GM19455 (cell line): ENCODE measurements around the gene TSHZ1.

Experiments used
- ATAC-seq: cut with Tn5 transposase; IDR thresholded peaks from one replicate; pipeline ENCODE4 v1.9.1; 2021; ENCODE audit not compliant: unreplicated experiment

The TSHZ1 gene

GRCh38 chr18:75220551-75221355, 10.2 kb downstream of the TSHZ1 start:
- ATAC-seq, result no peak

GRCh38 chr18:75221397-75221796, 10.8 kb downstream of the TSHZ1 start:
- no peak for ATAC-seq

GRCh38 chr18:75221897-75222296, 11.3 kb downstream of the TSHZ1 start:
- no peak for ATAC-seq

- ATAC-seq, result no peak
Measured at GRCh38 chr18:75222407-75222806, 11.8 kb downstream of the TSHZ1 start.

- no peak for ATAC-seq
Measured at GRCh38 chr18:75223687-75224347, 13.2 kb downstream of the TSHZ1 start.

GRCh38 chr18:75226286-75226955, 15.8 kb downstream of the TSHZ1 start:
- ATAC-seq, result no peak

- no peak for ATAC-seq
Measured at GRCh38 chr18:75226956-75227316, 16.3 kb downstream of the TSHZ1 start.

GRCh38 chr18:75227535-75228296, 17.1 kb downstream of the TSHZ1 start:
- ATAC-seq, result no peak

GRCh38 chr18:75228967-75229366, 18.4 kb downstream of the TSHZ1 start:
- ATAC-seq, result no peak

- ATAC-seq, result no peak
Measured at GRCh38 chr18:75229437-75229836, 18.8 kb downstream of the TSHZ1 start.

GRCh38 chr18:75230163-75231052, 19.8 kb downstream of the TSHZ1 start:
- no peak for ATAC-seq

- no peak for ATAC-seq
Measured at GRCh38 chr18:75231053-75231406, 20.4 kb downstream of the TSHZ1 start.

- no peak for ATAC-seq
Measured at GRCh38 chr18:75234901-75235300, 24.3 kb downstream of the TSHZ1 start.

GRCh38 chr18:75235896-75236295, 25.3 kb downstream of the TSHZ1 start:
- ATAC-seq, result no peak

- no peak for ATAC-seq
Measured at GRCh38 chr18:75238100-75238499, 27.5 kb downstream of the TSHZ1 start.

GRCh38 chr18:75238786-75239185, 28.2 kb downstream of the TSHZ1 start:
- no peak for ATAC-seq

GRCh38 chr18:75240433-75240832, 29.8 kb downstream of the TSHZ1 start:
- no peak for ATAC-seq

GRCh38 chr18:75241705-75242104, 31.1 kb downstream of the TSHZ1 start:
- ATAC-seq, result no peak

GRCh38 chr18:75244351-75245313, 34.0 kb downstream of the TSHZ1 start:
- no peak for ATAC-seq
